GDM1 (cell line): ENCODE data around the gene PNPLA8.

ENCODE experiments used
- DNase-seq: peaks from one replicate; lab custom pipeline; 2025; lab: John Stamatoyannopoulos, UW

Gene PNPLA8

DNA sequence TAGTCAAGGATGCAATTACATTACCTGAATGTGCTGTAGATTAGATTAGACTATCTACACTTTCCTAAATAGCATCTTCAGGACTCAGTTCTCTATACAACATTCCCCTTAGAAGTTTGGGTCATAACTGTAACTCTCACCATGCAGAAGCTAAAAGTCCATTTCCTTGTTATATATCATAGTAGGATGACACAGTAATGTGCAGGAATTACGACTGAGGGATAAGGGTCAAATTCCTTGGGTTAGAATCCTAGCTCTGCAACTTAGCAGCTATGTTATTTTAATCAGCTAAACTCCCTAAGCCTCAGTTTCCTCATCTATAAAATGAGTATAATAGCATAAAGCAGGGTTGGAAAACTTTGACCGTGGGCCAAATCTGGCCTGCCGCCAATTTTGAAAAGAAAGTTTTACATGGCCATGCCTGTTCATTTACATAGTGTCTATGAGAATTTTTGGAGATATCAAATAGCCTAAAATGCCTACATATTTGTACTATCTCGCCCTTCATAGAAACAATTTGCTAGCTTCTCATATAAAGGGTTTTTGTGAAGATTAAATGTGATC is 84.5 kb downstream of the PNPLA8 start:
- DNase-seq, result no peak

DNA sequence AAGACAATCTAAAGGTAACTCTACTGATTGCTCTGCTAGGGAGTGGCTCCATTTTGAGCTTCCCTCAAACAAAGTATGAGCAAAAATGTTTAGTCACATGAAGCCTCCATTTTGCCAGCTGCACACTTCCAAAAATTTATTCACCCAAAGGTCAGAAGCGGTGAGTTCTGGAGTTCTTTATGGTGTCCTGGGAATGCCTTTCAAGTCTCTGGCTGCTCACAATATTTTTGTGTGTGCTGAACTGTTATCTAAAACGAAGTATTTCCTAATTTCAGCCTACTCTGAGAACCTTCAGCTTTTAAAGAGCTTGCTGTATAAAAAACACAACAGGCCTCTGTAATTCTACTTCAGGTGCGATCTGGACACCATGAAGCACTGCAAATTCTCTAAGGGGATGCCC is 85.3 kb downstream of the PNPLA8 start:
- DNase-seq, result no peak

GRCh38 chr7:108436906-108437305 is 89.0 kb downstream of the PNPLA8 start:
- no peak for DNase-seq

GRCh38 chr7:108434010-108434409 is 91.9 kb downstream of the PNPLA8 start:
- DNase-seq, result no peak

DNA sequence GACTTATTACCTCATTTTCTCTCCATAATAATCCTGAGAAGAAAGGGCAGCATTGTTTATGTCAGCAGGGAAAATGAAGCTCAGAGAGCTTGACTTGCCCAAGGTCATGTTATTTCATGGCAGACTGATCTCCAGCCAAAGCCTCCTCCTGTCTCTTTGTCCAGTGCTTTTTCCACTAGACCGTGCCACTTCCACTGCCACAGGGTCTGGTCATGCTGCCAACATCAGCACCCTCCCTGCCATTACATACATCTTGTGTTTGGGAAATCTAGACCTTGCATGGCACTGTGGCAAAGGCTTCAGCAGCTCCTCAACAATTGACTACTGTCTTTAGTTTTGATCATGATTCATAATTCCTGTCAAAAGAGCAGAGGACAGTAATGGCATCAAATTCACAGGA is 94.8 kb downstream of the PNPLA8 start:
- DNase-seq, result no peak

- no peak for DNase-seq
Measured at GRCh38 chr7:108430664-108431063, 95.3 kb downstream of the PNPLA8 start.

- DNase-seq, result no peak
Measured at GRCh38 chr7:108427766-108428165, 98.2 kb downstream of the PNPLA8 start.

DNA sequence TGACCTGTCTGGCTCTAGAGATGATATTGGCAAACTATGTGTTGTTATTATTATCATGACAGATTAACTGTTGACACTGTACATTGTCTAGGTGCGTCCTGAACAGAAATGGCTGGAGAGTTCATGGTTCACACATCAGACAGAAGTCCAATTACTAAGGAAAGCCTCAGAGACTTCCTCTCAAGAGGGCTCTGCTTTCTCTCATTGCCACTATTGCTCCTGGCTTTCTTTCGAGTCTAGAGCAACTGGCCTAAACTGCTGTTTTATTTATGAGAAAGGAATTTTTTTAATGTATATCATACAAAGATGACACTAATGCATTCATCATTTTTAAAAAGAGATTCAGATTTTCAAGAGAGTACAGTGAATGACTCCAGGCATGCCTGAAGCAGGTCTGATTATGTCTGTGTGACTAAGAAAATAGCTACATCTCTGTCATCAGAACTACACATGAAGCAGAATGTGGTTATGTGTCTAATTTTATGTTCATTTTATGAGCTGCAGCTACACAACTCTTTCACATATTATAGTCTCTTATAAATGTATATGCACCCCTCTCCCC is 100.1 kb downstream of the PNPLA8 start:
- no peak for DNase-seq

- DNase-seq, result no peak
Measured at GRCh38 chr7:108424013-108424412, 101.9 kb downstream of the PNPLA8 start.

GRCh38 chr7:108423089-108423989 is 102.6 kb downstream of the PNPLA8 start:
- no peak for DNase-seq

GRCh38 chr7:108421720-108422331 is 104.1 kb downstream of the PNPLA8 start:
- DNase-seq, result no peak
